EH (cell line): ENCODE measurements around the gene S100A1.
A peak's percentile ranks its signal among the peaks of the same experiment; 100 is the strongest.
"Not testable (repeated sequence)": the region's sequence is repeated elsewhere in the genome, so short reads cannot be mapped to it uniquely, and the experiment has no call there.

ENCODE experiments used
- DNase-seq: peaks from one replicate; pipeline ENCODE4 v3.0.0-alpha.2; 2015; ENCODE audit warnings: low read depth

S100A1 gene

DNA sequence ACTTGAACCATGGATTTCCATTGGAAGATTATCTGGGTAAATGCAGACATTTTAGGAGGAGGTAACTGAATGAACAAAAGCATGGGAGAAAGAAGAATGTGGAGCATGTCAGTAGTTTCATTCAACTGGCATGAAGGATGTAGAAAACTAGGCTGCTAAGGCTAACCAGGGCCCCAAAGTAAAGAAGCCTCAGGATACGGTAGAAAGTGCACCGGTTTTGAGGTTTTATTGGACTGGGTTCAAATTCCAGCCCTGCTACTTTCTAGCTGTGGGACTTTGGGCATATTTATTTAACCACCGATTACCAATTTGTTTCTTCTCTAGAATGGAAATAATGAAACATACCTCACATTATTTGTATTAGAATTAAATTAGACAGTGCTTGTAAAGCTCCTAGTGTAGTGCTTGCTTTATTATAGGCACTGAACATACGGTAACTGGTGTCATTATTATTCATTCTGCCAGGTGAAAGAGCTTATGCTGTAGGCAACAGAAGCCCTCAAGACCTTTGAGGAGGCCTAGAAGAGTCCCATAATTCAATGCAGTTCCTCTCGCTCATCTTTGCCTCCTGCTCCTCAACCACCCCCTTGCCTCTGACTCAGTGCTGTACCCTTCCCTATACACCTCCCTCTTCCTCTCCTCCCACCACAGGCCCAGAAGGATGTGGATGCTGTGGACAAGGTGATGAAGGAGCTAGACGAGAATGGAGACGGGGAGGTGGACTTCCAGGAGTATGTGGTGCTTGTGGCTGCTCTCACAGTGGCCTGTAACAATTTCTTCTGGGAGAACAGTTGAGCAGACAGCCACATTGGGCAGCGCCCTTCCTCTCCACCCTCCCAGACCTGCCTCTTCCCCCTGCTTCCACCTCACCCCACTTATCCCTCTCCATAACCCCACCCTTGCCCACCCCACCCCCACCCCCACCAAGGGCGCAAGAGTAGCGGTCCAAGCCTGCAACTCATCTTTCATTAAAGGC is 3.1 kb downstream of the S100A1 start:
- DNase-seq = peak; percentile 66

- DNase-seq = peak; percentile 13
These were observed 5.0 kb downstream of the S100A1 start for GRCh38 chr1:153633161-153633753.

GRCh38 chr1:153633754-153634665 is 5.8 kb downstream of the S100A1 start, which contains the start of gene CHTOP:
Gene CHTOP (plus strand): TSS chr1:153634066. CDS start chr1:153636589, 2,523 bp downstream.
- DNase-seq = peak; percentile 98

DNA sequence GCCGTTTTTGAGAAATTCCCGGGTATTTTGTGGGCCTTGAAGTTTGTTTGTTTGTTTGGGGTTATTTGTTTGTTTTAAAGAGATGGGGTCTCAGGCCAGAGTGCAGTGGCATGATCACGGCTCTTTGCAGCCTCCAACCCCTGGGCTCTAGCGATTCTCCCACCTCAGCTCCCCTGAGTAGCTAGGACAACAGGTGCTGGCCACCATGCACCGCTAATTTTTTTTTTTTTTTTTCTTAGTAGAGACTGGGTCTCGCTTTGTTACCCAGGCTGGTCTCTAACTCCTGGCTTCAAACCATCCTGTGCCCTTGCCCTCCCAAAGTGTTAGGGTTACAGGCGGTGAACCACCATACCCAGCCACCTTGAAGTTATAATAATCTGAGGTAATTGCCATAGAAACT is 7.6 kb downstream of the S100A1 start:
- DNase-seq = no peak

- no peak for DNase-seq
These were observed 8.1 kb downstream of the S100A1 start for GRCh38 chr1:153636312-153636711.

- no peak for DNase-seq
These were observed 10.0 kb downstream of the S100A1 start for GRCh38 chr1:153638261-153638660.

DNA sequence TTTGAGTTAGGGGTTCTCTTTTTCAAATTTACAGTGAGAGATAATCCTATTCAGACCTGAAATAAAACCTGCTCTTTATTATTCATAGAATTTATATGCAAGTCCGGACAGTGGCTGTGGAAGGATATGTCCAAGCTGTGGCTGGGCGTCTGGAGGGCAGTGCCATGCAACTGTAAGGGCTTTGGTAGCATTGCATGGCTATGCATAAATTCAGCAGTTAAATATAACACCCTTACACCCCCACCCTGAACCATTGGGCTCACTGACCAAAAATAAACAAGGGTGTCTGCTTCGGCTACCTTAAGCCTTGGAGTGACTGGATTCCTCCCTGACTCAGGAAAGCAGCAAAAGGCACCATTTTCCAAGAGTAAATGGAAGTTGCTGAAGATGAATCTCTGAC is 11.0 kb downstream of the S100A1 start:
- DNase-seq = no peak

GRCh38 chr1:153640213-153640612 is 12.0 kb downstream of the S100A1 start:
- not testable (repeated sequence) for DNase-seq

DNA sequence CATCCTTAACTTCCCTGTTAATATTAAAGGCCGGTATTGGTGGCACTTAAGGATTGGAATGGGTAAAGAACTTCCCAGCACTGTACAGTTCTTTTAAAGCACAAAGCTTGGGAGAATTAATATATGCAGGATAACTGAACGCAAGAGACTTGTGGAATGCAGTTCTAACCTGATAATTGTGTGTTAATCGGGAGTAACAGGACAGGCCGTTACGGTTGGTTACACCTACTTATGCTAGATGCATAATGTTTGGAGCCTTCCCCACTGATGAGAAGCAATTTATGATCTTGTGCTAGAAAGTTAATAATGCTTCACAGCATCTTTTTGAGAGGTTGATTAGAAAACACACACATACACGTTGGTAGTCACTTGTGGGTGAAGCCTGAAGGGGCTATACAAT is 12.6 kb downstream of the S100A1 start:
- no peak for DNase-seq

GRCh38 chr1:153642161-153642560 is 13.9 kb downstream of the S100A1 start:
- no peak for DNase-seq

DNA sequence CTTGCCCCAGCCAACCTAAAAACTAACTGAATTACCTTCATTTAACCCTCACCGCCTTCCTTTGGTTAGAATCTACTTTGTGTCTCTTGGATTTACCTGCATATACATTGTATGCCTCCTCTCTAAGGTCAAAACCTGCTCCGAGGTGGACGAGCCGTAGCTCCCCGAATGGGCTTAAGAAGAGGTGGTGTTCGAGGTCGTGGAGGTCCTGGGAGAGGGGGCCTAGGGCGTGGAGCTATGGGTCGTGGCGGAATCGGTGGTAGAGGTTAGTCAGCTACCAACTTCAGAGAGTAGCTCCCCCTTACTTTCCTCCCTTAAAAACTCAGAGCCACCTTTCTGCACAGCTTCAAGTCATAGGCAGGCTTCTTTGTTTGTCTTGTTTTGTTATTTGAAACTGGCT is 14.9 kb downstream of the S100A1 start:
- no peak for DNase-seq

DNA sequence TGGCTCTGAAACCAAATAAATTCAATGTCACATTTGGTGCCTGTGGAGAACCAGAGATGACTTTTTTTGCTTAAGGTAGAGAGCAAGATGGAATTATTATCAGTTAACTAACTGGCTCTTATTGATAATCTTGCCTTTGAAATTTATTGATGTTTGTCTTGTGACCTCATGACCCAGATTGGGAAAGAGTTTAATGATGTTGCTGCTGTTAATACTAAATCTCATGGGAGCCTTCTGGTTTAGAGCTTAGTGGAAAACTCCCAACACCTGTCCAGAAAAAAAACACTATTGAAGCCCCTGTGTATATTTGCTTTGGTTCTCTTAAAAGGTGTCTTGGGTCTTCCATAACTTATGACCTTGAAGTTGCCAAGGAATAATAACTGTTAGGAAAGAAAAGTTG is 15.6 kb downstream of the S100A1 start:
- no peak for DNase-seq

GRCh38 chr1:153646672-153647345 is 18.6 kb downstream of the S100A1 start:
- DNase-seq = no peak

DNA sequence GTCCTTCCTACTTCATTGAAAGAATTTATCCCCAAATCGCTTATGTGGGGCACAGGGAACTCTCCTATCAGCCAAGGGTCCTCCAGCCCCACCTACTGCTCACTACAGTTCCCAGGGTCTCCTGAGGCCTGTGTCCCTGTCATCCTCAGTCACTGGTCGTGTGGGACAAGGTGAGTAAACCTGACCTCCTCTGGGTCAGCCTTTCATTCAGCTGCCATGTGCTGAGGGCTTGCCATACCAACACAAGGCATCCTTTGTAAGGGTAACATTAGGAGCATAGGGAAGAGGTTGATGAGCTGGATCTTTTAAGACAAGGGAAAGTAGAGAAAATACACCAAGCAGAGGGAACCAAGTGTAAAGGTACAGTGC is 19.1 kb downstream of the S100A1 start:
- peak; percentile 10 for DNase-seq

DNA sequence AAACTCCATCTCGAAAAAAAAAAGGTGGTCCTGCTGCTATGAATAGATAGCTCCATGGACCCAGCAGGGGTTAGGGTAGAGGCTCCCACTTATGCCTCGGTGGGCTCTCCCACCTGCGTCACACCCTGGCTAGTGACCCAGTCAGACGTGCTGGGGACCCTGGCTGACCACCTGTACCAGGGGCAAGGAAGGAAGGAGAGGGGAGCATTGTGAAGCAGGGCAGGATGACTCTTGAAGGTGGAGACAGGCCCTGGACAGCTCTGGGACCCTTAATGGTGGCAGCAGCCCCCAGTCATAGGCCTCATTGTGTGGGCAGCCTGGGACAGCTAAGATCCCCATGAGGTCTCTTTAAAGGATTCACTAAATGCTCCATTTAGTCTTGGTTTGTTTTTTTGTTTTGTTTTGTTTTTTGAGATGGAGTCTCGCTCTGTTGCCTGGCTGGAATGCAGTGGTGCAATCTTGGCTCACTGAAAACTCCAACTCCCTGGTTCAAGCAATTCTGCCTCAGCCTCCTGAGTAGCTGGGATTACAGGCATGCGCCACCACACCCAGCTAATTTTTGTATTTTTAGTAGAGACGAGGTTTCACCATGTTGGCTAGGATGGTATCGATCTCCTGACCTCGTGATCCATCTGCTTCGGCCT is 19.9 kb downstream of the S100A1 start:
- DNase-seq = no peak

GRCh38 chr1:153649137-153649862 is 21.1 kb downstream of the S100A1 start:
- no peak for DNase-seq

DNA sequence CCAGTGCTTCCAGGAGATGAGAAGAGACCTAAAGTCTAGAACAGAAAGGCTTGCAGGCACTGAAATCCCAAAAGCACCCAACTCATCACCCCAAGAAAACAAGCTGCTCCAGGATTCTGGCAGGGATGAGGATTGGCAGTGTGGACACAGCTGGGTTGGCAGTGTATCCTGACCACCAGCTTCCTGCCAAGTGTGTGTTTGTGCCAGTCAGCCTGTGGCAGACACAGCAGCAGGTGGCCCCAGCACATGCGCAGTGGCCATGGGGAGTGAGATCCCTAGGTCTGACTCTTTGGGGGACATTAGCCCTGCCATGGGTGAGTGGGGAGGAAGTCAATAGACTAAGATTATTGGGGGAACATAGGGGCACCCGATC is 21.6 kb downstream of the S100A1 start:
- DNase-seq = no peak

DNA sequence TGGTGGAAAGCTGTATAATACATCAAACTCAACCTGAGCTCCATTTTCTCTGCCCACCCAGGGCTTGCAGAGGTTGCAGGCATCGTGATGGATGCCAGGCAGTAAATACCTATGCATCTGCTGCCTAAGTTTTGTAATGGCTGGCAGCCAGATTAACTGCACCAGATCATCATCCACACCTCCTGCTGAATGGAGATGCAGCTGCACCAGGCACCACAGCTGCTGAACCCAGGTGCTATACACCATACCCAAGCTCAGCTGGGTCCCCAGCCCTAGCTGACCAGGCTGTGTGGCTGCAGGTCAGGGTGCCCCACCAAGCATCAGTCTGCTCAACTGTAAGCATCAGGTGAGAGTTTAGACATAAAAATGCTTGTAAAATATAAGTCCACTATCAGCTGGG is 23.5 kb downstream of the S100A1 start:
- no peak for DNase-seq

DNA sequence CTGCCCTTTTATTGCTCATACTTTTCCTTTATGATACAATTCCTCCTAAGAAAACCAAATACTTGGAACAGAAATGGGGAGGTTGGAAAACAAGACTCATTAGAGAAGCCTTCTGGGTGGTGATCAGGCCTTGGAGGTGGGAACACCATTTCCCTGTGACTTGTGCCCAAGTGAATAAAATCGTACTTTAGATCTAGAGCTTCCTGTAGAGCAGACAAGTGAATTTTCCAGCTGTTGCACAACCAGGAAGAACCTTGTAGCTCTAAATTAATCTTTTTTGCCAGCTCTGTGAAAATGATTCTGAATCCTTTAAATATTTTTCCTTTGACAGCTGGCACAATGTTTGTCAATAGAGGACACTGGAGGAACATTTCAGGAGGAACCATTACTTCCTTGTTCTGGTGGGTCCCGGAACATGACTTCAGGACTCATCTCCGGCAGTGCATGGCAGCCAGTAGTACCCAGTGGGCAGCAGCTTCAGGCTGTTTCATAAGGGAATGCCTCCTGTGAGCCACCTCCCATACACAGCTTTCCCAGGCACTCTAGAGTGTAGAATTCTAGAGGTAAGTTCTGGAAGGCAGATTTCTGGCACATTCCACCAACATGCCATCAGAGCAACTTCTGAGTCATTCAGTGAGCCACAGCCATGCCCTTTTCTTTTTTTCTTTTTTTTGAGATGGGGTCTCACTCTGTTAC is 24.7 kb downstream of the S100A1 start:
- DNase-seq = peak; percentile 74

DNA sequence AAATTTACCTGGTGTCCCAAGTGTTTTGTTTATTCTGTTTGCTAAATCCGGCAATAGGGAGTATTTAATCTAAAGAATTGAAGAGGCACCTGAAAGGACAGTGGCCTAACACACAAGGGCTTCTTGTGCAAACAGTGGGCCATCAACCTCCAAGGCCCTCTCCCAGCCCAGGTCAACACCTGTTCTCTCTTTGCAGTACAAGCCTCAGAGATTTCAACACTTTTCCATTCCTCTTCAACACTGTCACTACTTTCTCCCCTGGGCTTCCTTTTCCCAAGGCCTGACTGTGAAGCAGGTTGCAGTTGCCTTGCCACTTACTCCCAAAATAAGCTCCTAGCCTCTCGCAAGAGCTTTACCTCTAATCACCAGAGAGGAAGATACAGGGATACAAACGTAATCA is 27.1 kb downstream of the S100A1 start:
- no peak for DNase-seq
